HepG2 (cell line): ENCODE measurements around the gene BTBD1. TPM values are rescaled to one million over a fixed set of nuclear protein-coding genes. Genes with fewer than 3 reads are reported as not detected.

Source experiments
- HOXA9 ChIP-seq: sonication (generic); formaldehyde crosslinking; IDR thresholded peaks from 2 replicates; pipeline ENCODE4 v1.8.1; 2022; ENCODE audit warnings: missing genetic modification reagents, mild to moderate bottlenecking, moderate library complexity, borderline replicate concordance
- PHF21A ChIP-seq: sonication (generic); formaldehyde crosslinking; IDR thresholded peaks from 2 replicates; pipeline ENCODE4 v1.5.0; 2020; ENCODE audit warnings: mild to moderate bottlenecking, missing genetic modification reagents
- POGZ ChIP-seq: sonication (generic); formaldehyde crosslinking; IDR thresholded peaks from 2 replicates; pipeline ENCODE4 v1.4.0; 2020; ENCODE audit warnings: mild to moderate bottlenecking, missing genetic modification reagents
- RFXAP ChIP-seq: sonication (generic); formaldehyde crosslinking; IDR thresholded peaks from 2 replicates; pipeline ENCODE4 v1.4.0; 2020; ENCODE audit warnings: missing genetic modification reagents, borderline replicate concordance
- SAFB2 ChIP-seq: sonication (generic); formaldehyde crosslinking; IDR thresholded peaks from 2 replicates; pipeline ENCODE4 v1.5.1; 2020; ENCODE audit warnings: missing genetic modification reagents, low read depth, mild to moderate bottlenecking, borderline replicate concordance
- ZNF138 ChIP-seq: sonication (generic); formaldehyde crosslinking; IDR thresholded peaks from 2 replicates; pipeline ENCODE4 v1.5.0; 2020; ENCODE audit warnings: mild to moderate bottlenecking, low read depth, missing genetic modification reagents
- ZNF354B ChIP-seq: sonication (generic); formaldehyde crosslinking; IDR thresholded peaks from 2 replicates; pipeline ENCODE4 v1.8.0; 2022; ENCODE audit warnings: mild to moderate bottlenecking, missing genetic modification reagents
- ZNF441 ChIP-seq: sonication (generic); formaldehyde crosslinking; IDR thresholded peaks from 2 replicates; pipeline ENCODE4 v1.7.0; 2021; ENCODE audit warnings: missing genetic modification reagents, borderline replicate concordance
- ZNF543 ChIP-seq: sonication (generic); formaldehyde crosslinking; IDR thresholded peaks from 2 replicates; pipeline ENCODE4 v1.4.0; 2020; ENCODE audit warnings: mild to moderate bottlenecking, missing genetic modification reagents
- polyA plus RNA-seq, 8 experiments: library from polyadenylated mRNA; depleted of rRNA in 3 of 8; stranded (reverse) in 7 of 8; unstranded in 1 of 8; fragments of >200 nt; fragmentation: Illumina TruSeq in 4 of 8; extraction: Trizol in 4 of 8; gene quantifications; 2 replicates each; pipeline versions ENCODE4 v1.2.1 to v1.2.3, GENCODE V29; 2011 to 2016; ENCODE audit warnings: low read depth in 4 of 8, missing spikeins in 1 of 8, mixed read lengths in 1 of 8; ENCODE audit not compliant: insufficient read depth in 1 of 8
- total RNA-seq, 5 experiments: library from RNA; depleted of rRNA; stranded (reverse); fragments of >200 nt; fragmentation: Illumina TruSeq; extraction: Trizol; gene quantifications; 2 replicates each; pipeline ENCODE4 v1.2.3, GENCODE V29; 2016; ENCODE audit warnings: low read depth in 1 of 5
- TF ChIP-seq, protein P1 (sequence below): sonication (generic); formaldehyde crosslinking; IDR thresholded peaks from 2 replicates; pipeline ENCODE4 v1.4.0; 2020; ENCODE audit warnings: missing genetic modification reagents, borderline replicate concordance
- TF ChIP-seq, protein P2 (sequence below): sonication (generic); formaldehyde crosslinking; IDR thresholded peaks from 2 replicates; pipeline ENCODE4 v1.5.0; 2020; ENCODE audit warnings: missing genetic modification reagents
- TF ChIP-seq, protein P3 (sequence below): sonication (generic); formaldehyde crosslinking; IDR thresholded peaks from 2 replicates; pipeline ENCODE4 v1.8.1; 2023; ENCODE audit warnings: mild to moderate bottlenecking, inconsistent platforms, moderate library complexity, missing genetic modification reagents, borderline replicate concordance
- TF ChIP-seq, protein P4 (sequence below): sonication (generic); formaldehyde crosslinking; conservative IDR thresholded peaks from 2 replicates; pipeline ENCODE4 v1.4.0; 2020; ENCODE audit warnings: missing genetic modification reagents
- TF ChIP-seq, protein P5 (sequence below): sonication (generic); formaldehyde crosslinking; IDR thresholded peaks from 2 replicates; pipeline ENCODE4 v1.4.0; 2020; ENCODE audit warnings: missing genetic modification reagents, borderline replicate concordance
- TF ChIP-seq, protein P6 (sequence below): sonication (generic); formaldehyde crosslinking; IDR thresholded peaks from 2 replicates; pipeline ENCODE4 v1.5.0; 2020; ENCODE audit warnings: mild to moderate bottlenecking, missing genetic modification reagents, moderate library complexity

BTBD1 gene
- total and polyA plus RNA-seq, 2 of the 13 experiments (the other 11 are each of a cell fraction or from before 2014, with no cell fraction given) = 32.1 to 53.9 TPM

DNA sequence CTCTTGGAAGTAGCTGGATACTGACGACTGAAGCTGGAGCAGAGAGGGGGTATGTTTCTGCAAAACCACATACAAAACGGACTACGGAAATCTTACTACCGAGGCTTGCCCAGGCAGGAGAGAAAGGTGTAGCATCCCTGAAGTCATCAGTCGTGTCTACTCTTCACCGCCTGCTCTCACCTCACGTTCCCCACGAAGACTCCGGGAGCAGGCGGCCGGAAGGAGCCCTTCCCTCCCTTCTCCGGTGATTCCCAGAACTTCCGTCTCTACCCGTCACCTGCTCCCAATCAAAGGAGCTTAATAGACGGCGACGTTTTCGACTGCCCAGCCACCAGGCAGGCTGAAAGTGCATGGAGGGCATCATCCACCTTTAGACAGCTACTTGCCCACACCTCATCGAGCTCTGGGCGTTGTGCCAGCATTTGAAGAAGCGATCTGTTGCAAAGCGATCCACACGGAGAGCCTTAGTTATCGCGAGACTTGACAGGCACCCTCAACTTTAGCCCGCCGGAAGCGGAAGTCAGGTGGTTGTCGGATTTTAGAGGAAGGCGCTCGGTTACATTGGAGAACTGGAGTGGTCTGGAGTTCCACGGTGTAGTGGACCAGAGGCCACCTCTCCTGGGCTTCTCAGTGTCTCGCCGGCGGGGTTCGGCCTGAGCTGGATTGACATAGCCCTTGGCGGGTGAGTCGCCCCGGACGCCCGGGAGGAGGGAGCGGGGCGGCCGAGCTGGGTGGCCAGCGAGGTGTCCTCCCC lies 81.2 kb downstream of the BTBD1 start, which contains the start of gene RAMAC (continued):
- TF ChIP-seq, protein P1, sequence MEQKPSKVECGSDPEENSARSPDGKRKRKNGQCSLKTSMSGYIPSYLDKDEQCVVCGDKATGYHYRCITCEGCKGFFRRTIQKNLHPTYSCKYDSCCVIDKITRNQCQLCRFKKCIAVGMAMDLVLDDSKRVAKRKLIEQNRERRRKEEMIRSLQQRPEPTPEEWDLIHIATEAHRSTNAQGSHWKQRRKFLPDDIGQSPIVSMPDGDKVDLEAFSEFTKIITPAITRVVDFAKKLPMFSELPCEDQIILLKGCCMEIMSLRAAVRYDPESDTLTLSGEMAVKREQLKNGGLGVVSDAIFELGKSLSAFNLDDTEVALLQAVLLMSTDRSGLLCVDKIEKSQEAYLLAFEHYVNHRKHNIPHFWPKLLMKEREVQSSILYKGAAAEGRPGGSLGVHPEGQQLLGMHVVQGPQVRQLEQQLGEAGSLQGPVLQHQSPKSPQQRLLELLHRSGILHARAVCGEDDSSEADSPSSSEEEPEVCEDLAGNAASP (CRISPR knock-in tag) = peak; percentile 63; the same call in 1 of the 2 replicates
- TF ChIP-seq ZNF138 (CRISPR knock-in tag) (0 out of 2 replicates have a peak, but pooled peaks have one; percentile 47), PHF21A (peak; percentile 63; the same call in 1 of the 2 replicates), ZNF543 (CRISPR knock-in tag) (peak; percentile 84; the same call in 1 of the 2 replicates), RFXAP (CRISPR knock-in tag) (peak; percentile 68; the same call in 1 of the 2 replicates), ZNF354B (CRISPR knock-in tag) (no peak), HOXA9 (CRISPR knock-in tag) (peak; percentile 68; the same call in 1 of the 2 replicates), ZNF441 (peak; percentile 85), POGZ (CRISPR knock-in tag) (peak; percentile 88; the same call in 1 of the 2 replicates), SAFB2 (CRISPR knock-in tag) (no peak)
- TF ChIP-seq, protein P2, sequence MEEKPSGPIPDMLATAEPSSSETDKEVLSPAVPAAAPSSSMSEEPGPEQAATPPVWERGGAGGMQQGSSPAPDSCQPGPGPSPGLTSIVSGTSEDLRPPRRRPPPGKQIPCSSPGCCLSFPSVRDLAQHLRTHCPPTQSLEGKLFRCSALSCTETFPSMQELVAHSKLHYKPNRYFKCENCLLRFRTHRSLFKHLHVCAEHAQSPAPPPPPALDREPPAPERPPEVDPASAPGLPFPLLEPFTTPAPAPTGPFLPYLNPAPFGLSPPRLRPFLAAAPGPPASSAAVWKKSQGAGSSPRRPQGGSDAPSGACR (CRISPR knock-in tag) = peak; percentile 46; the same call in 1 of the 2 replicates
- TF ChIP-seq, protein P3, sequence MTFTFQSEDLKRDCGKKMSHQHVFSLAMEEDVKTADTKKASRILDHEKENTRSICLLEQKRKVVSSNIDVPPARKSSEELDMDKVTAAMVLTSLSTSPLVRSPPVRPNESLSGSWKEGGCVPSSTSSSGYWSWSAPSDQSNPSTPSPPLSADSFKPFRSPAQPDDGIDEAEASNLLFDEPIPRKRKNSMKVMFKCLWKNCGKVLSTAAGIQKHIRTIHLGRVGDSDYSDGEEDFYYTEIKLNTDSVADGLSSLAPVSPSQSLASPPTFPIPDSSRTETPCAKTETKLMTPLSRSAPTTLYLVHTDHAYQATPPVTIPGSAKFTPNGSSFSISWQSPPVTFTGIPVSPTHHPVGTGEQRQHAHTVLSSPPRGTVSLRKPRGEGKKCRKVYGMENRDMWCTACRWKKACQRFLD (CRISPR knock-in tag) = peak; percentile 75; the same call in 1 of the 2 replicates
- TF ChIP-seq, protein P4, sequence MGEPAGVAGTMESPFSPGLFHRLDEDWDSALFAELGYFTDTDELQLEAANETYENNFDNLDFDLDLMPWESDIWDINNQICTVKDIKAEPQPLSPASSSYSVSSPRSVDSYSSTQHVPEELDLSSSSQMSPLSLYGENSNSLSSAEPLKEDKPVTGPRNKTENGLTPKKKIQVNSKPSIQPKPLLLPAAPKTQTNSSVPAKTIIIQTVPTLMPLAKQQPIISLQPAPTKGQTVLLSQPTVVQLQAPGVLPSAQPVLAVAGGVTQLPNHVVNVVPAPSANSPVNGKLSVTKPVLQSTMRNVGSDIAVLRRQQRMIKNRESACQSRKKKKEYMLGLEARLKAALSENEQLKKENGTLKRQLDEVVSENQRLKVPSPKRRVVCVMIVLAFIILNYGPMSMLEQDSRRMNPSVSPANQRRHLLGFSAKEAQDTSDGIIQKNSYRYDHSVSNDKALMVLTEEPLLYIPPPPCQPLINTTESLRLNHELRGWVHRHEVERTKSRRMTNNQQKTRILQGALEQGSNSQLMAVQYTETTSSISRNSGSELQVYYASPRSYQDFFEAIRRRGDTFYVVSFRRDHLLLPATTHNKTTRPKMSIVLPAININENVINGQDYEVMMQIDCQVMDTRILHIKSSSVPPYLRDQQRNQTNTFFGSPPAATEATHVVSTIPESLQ = 0 out of 2 replicates have a peak, but pooled peaks have one; percentile 15
- TF ChIP-seq, protein P5, sequence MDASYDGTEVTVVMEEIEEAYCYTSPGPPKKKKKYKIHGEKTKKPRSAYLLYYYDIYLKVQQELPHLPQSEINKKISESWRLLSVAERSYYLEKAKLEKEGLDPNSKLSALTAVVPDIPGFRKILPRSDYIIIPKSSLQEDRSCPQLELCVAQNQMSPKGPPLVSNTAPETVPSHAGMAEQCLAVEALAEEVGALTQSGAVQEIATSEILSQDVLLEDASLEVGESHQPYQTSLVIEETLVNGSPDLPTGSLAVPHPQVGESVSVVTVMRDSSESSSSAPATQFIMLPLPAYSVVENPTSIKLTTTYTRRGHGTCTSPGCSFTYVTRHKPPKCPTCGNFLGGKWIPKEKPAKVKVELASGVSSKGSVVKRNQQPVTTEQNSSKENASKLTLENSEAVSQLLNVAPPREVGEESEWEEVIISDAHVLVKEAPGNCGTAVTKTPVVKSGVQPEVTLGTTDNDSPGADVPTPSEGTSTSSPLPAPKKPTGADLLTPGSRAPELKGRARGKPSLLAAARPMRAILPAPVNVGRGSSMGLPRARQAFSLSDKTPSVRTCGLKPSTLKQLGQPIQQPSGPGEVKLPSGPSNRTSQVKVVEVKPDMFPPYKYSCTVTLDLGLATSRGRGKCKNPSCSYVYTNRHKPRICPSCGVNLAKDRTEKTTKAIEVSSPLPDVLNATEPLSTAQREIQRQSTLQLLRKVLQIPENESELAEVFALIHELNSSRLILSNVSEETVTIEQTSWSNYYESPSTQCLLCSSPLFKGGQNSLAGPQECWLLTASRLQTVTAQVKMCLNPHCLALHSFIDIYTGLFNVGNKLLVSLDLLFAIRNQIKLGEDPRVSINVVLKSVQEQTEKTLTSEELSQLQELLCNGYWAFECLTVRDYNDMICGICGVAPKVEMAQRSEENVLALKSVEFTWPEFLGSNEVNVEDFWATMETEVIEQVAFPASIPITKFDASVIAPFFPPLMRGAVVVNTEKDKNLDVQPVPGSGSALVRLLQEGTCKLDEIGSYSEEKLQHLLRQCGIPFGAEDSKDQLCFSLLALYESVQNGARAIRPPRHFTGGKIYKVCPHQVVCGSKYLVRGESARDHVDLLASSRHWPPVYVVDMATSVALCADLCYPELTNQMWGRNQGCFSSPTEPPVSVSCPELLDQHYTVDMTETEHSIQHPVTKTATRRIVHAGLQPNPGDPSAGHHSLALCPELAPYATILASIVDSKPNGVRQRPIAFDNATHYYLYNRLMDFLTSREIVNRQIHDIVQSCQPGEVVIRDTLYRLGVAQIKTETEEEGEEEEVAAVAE (CRISPR knock-in tag) = 0 out of 2 replicates have a peak, but pooled peaks have one; percentile 19
- TF ChIP-seq, protein P6, sequence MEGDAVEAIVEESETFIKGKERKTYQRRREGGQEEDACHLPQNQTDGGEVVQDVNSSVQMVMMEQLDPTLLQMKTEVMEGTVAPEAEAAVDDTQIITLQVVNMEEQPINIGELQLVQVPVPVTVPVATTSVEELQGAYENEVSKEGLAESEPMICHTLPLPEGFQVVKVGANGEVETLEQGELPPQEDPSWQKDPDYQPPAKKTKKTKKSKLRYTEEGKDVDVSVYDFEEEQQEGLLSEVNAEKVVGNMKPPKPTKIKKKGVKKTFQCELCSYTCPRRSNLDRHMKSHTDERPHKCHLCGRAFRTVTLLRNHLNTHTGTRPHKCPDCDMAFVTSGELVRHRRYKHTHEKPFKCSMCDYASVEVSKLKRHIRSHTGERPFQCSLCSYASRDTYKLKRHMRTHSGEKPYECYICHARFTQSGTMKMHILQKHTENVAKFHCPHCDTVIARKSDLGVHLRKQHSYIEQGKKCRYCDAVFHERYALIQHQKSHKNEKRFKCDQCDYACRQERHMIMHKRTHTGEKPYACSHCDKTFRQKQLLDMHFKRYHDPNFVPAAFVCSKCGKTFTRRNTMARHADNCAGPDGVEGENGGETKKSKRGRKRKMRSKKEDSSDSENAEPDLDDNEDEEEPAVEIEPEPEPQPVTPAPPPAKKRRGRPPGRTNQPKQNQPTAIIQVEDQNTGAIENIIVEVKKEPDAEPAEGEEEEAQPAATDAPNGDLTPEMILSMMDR = no peak
